NB4 (cell line): ENCODE data around the gene SSTR1.

ENCODE experiments used
- DNase-seq: peaks from one replicate; pipeline ENCODE4 v3.0.0; 2010; ENCODE audit warnings: low read depth
- H3K4me3 ChIP-seq: one replicate; pipeline ENCODE4 v1.5.1; 2011; ENCODE audit warnings: mild to moderate bottlenecking, low read depth, low read length, moderate library complexity
- CTCF ChIP-seq: IDR thresholded peaks from one replicate; pipeline ENCODE4 v1.5.1; 2012; ENCODE audit warnings: low read depth, low read length
- MYC ChIP-seq: IDR thresholded peaks from 2 replicates; pipeline ENCODE4 v1.6.1; 2011; ENCODE audit warnings: low read depth, low read length
- POLR2A ChIP-seq: IDR thresholded peaks from 2 replicates; pipeline ENCODE4 v1.6.1; 2011; ENCODE audit warnings: mild to moderate bottlenecking; ENCODE audit not compliant: insufficient read length; ENCODE audit errors: extremely low read depth
- TF ChIP-seq, protein P1 (sequence below): IDR thresholded peaks from 2 replicates; pipeline ENCODE4 v1.6.1; 2011; ENCODE audit warnings: low read depth, low read length

The SSTR1 gene

DNA sequence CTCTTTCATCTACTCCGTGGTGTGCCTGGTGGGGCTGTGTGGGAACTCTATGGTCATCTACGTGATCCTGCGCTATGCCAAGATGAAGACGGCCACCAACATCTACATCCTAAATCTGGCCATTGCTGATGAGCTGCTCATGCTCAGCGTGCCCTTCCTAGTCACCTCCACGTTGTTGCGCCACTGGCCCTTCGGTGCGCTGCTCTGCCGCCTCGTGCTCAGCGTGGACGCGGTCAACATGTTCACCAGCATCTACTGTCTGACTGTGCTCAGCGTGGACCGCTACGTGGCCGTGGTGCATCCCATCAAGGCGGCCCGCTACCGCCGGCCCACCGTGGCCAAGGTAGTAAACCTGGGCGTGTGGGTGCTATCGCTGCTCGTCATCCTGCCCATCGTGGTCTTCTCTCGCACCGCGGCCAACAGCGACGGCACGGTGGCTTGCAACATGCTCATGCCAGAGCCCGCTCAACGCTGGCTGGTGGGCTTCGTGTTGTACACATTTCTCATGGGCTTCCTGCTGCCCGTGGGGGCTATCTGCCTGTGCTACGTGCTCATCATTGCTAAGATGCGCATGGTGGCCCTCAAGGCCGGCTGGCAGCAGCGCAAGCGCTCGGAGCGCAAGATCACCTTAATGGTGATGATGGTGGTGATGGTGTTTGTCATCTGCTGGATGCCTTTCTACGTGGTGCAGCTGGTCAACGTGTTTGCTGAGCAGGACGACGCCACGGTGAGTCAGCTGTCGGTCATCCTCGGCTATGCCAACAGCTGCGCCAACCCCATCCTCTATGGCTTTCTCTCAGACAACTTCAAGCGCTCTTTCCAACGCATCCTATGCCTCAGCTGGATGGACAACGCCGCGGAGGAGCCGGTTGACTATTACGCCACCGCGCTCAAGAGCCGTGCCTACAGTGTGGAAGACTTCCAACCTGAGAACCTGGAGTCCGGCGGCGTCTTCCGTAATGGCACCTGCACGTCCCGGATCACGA lies 2.2 kb downstream of the SSTR1 start:
- TF ChIP-seq CTCF (no peak), POLR2A (no peak), MYC (no peak)
- TF ChIP-seq, protein P1, sequence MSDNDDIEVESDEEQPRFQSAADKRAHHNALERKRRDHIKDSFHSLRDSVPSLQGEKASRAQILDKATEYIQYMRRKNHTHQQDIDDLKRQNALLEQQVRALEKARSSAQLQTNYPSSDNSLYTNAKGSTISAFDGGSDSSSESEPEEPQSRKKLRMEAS: no peak
- no peak for DNase-seq
- no peak overlapping the region for H3K4me3 ChIP-seq

DNA sequence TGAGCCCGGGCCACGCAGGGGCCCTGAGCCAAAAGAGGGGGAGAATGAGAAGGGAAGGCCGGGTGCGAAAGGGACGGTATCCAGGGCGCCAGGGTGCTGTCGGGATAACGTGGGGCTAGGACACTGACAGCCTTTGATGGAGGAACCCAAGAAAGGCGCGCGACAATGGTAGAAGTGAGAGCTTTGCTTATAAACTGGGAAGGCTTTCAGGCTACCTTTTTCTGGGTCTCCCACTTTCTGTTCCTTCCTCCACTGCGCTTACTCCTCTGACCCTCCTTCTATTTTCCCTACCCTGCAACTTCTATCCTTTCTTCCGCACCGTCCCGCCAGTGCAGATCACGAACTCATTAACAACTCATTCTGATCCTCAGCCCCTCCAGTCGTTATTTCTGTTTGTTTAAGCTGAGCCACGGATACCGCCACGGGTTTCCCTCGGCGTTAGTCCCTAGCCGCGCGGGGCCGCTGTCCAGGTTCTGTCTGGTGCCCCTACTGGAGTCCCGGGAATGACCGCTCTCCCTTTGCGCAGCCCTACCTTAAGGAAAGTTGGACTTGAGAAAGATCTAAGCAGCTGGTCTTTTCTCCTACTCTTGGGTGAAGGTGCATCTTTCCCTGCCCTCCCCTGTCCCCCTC lies 3.0 kb downstream of the SSTR1 start:
- TF ChIP-seq MYC: no peak
- no peak for TF ChIP-seq POLR2A
- TF ChIP-seq, protein P1: no peak
- no peak for TF ChIP-seq CTCF
- no peak for DNase-seq
- no peak overlapping the region for H3K4me3 ChIP-seq

- no peak for DNase-seq
- TF ChIP-seq MYC (no peak), POLR2A (no peak), CTCF (no peak)
- TF ChIP-seq, protein P1: no peak
- no peak overlapping the region for H3K4me3 ChIP-seq
These were observed 3.6 kb downstream of the SSTR1 start for GRCh38 chr14:38211255-38211735.

GRCh38 chr14:38212111-38212510 lies 4.4 kb downstream of the SSTR1 start:
- no peak overlapping the region for H3K4me3 ChIP-seq
- DNase-seq: no peak
- TF ChIP-seq MYC (no peak), CTCF (no peak), POLR2A (no peak)
- TF ChIP-seq, protein P1: no peak

DNA sequence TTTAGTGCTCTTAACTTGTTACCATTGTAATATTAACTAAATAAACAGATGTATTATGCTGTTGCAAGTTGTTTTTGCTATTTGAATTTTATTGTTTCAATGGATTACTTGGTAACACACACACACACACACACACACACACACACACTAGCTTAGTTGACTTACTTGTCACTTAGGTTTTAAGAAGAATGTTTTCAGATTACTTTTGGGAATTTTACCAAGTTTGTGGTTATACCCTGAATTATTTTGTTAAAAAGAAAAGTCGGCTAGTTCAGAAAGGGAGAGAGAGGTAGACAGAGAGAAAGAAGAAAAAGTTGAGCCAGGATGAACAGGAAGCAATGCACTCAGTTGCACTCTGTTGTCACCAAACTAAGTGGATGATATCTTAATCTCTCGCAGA lies 5.3 kb downstream of the SSTR1 start:
- DNase-seq: no peak
- no peak overlapping the region for H3K4me3 ChIP-seq
- TF ChIP-seq MYC (no peak), CTCF (no peak), POLR2A (no peak)
- TF ChIP-seq, protein P1: no peak
